Activated naive CD8-positive, alpha-beta T cell treated with anti-CD3 and anti-CD28 coated beads, Interleukin-2, amount 50 U/mL, for 16 hours (primary cell): ENCODE measurements around the gene ROBO1.
"Not testable (repeated sequence)": the region's sequence is repeated elsewhere in the genome, so short reads cannot be mapped to it uniquely, and the experiment has no call there.

Experiments used
- DNase-seq: peaks from one replicate; pipeline ENCODE4 v3.0.0-alpha.2; 2020; ENCODE audit warnings: low read depth, low spot score

ROBO1 gene

GRCh38 chr3:78708565-78709073, 1059.2 kb downstream of the ROBO1 start:
- DNase-seq: no peak

GRCh38 chr3:78707609-78708008, 1060.2 kb downstream of the ROBO1 start:
- DNase-seq: no peak

- DNase-seq: no peak
Observed at GRCh38 chr3:78706906-78707523, 1060.8 kb downstream of the ROBO1 start.

- no peak for DNase-seq
Observed at GRCh38 chr3:78703944-78704343, 1063.9 kb downstream of the ROBO1 start.

- DNase-seq: no peak
Observed at GRCh38 chr3:78701537-78701936, 1066.3 kb downstream of the ROBO1 start.

GRCh38 chr3:78698431-78698830, 1069.4 kb downstream of the ROBO1 start:
- no peak for DNase-seq

GRCh38 chr3:78697426-78697825, 1070.4 kb downstream of the ROBO1 start:
- DNase-seq: no peak

GRCh38 chr3:78690766-78691165, 1077.0 kb downstream of the ROBO1 start:
- no peak for DNase-seq

- no peak for DNase-seq
Observed at GRCh38 chr3:78689378-78689777, 1078.4 kb downstream of the ROBO1 start.

- no peak for DNase-seq
Observed at GRCh38 chr3:78687520-78687919, 1080.3 kb downstream of the ROBO1 start.

GRCh38 chr3:78683284-78683683, 1084.5 kb downstream of the ROBO1 start:
- DNase-seq: no peak

- DNase-seq: not testable (repeated sequence)
Observed at GRCh38 chr3:78675119-78675805, 1092.5 kb downstream of the ROBO1 start.

GRCh38 chr3:78670746-78671145, 1097.1 kb downstream of the ROBO1 start:
- no peak for DNase-seq

GRCh38 chr3:78670094-78670493, 1097.7 kb downstream of the ROBO1 start:
- DNase-seq: no peak

GRCh38 chr3:78668302-78668701, 1099.5 kb downstream of the ROBO1 start:
- DNase-seq: no peak

GRCh38 chr3:78666470-78666800, 1101.4 kb downstream of the ROBO1 start:
- no peak for DNase-seq

GRCh38 chr3:78665776-78666469, 1101.9 kb downstream of the ROBO1 start:
- no peak for DNase-seq

- DNase-seq: no peak
Observed at GRCh38 chr3:78665101-78665500, 1102.7 kb downstream of the ROBO1 start.

- no peak for DNase-seq
Observed at GRCh38 chr3:78660957-78661356, 1106.8 kb downstream of the ROBO1 start.

- DNase-seq: no peak
Observed at GRCh38 chr3:78659386-78659987, 1108.3 kb downstream of the ROBO1 start.

- DNase-seq: no peak
Observed at GRCh38 chr3:78647726-78648125, 1120.1 kb downstream of the ROBO1 start.

- DNase-seq: no peak
Observed at GRCh38 chr3:78645628-78646310, 1122.0 kb downstream of the ROBO1 start.
